ENCODE results near the gene MRPL55.
A peak's percentile ranks its signal among the peaks of the same experiment; 100 is the strongest.

Gene MRPL55

GRCh38 chr1:228134591-228134990, 25.5 kb upstream of the MRPL55 start:
- H3K27ac ChIP-seq: no peak overlapping the region
- no peak for DNase-seq (ENCODE audit: low spot score)
- TF ChIP-seq CTCF (IDR thresholded peaks at IDR 0.05): no peak

GRCh38 chr1:228131766-228132165, 22.7 kb upstream of the MRPL55 start:
- no peak for TF ChIP-seq CTCF (IDR thresholded peaks at IDR 0.05)
- H3K27ac ChIP-seq: no peak overlapping the region
- H3K4me3 ChIP-seq: no peak overlapping the region
- no peak for DNase-seq (ENCODE audit: low spot score)

More at GRCh38 chr1:228134591-228134990, 25.5 kb upstream of the MRPL55 start:
- H3K4me3 ChIP-seq: no peak overlapping the region

- H3K27ac ChIP-seq: no peak overlapping the region
These were observed 16.1 kb upstream of the MRPL55 start for GRCh38 chr1:228125185-228125584.

GRCh38 chr1:228123505-228123904, 14.4 kb upstream of the MRPL55 start:
- DNase-seq (ENCODE audit: low spot score): no peak
- no peak for TF ChIP-seq CTCF (IDR thresholded peaks at IDR 0.05)
- Histone ChIP-seq H3K27ac (no peak overlapping the region), H3K4me3 (no peak overlapping the region)

More at GRCh38 chr1:228125185-228125584, 16.1 kb upstream of the MRPL55 start:
- TF ChIP-seq CTCF (IDR thresholded peaks at IDR 0.05): no peak
- no peak for DNase-seq (ENCODE audit: low spot score)
- H3K4me3 ChIP-seq: no peak overlapping the region

- DNase-seq (ENCODE audit: low spot score): no peak
- no peak for TF ChIP-seq CTCF (IDR thresholded peaks at IDR 0.05)
- Histone ChIP-seq H3K27ac (no peak overlapping the region), H3K4me3 (no peak overlapping the region)
These were observed 13.9 kb upstream of the MRPL55 start for GRCh38 chr1:228122921-228123441.

- Histone ChIP-seq H3K27ac (peak overlapping the region in 1 of 2 donors; percentile 0), H3K4me3 (no peak overlapping the region)
- no peak for TF ChIP-seq CTCF (IDR thresholded peaks at IDR 0.05)
- no peak for DNase-seq (ENCODE audit: low spot score)
These were observed 11.9 kb upstream of the MRPL55 start for GRCh38 chr1:228120857-228121489.

GRCh38 chr1:228120351-228120750, 11.3 kb upstream of the MRPL55 start:
- no peak for DNase-seq (ENCODE audit: low spot score)
- TF ChIP-seq CTCF (IDR thresholded peaks at IDR 0.05): no peak
- Histone ChIP-seq H3K27ac (peak overlapping the region in 1 of 2 donors; percentile 34), H3K4me3 (no peak overlapping the region)
